ENCODE measurements around the gene TRIM56.
"Not testable (repeated sequence)": the region's sequence is repeated elsewhere in the genome, so short reads cannot be mapped to it uniquely, and the experiment has no call there.

- not testable (repeated sequence) for TF ChIP-seq CTCF (IDR thresholded peaks at IDR 0.05 in 4 of 5, conservative IDR thresholded peaks at IDR 0.05 in 1 of 5); POLR2A (IDR thresholded peaks at IDR 0.05)
Observed at GRCh38 chr7:101041283-101041682, 44.0 kb upstream of the TRIM56 start.

Data from gastrocnemius medialis (tissue), 4 donors.